Measurements from ENCODE around the gene ARPC5.

GRCh38 chr1:183576537-183576936 is 59.0 kb downstream of the ARPC5 start:
- TF ChIP-seq CTCF (conservative IDR thresholded peaks at IDR 0.05; ENCODE audit: low read length) (no peak), EZH2phosphoT487 (IDR thresholded peaks at IDR 0.05; ENCODE audit: borderline replicate concordance) (no peak)
